ENCODE measurements around the gene MOG.

The MOG gene

DNA sequence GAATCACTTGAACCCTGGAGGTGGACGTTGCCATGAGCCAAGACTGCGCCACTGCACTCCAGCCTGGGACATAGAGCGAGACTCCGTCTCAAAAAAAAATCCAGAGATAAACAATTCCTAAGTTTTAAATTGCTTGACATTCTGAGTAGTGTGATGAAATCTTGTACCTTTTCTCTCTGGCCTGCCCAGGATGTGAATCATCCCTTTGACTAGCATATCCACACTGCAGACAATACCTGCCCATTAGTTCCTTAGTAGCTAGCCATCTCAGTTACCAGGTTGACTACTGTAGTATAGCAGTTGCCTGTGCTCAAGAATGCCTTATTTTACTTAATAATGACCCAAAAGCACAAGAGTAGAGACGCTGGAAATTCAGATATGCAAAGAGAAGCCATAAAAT lies 21.2 kb downstream of the MOG start:
- DNase-seq: no peak

DNA sequence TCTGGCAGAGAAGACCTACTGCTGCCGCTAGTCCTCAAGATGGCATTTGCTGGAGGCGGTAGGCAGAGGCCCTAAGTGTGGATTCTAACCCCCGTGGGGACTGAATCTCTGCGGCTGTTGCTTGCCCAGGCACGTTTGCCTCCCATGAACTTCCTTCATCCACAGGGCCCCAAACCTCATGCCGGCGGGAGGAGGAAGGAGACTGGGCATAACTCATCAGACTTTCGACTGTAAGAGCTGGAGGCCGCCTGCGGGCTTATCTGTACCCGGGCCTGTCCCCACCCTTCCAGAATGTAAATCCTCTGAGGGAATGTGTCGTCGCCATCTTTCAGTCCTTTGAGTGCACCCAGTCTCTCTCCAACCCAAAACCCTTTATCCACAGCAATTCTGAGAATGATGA lies 23.1 kb downstream of the MOG start:
- DNase-seq: no peak

DNA sequence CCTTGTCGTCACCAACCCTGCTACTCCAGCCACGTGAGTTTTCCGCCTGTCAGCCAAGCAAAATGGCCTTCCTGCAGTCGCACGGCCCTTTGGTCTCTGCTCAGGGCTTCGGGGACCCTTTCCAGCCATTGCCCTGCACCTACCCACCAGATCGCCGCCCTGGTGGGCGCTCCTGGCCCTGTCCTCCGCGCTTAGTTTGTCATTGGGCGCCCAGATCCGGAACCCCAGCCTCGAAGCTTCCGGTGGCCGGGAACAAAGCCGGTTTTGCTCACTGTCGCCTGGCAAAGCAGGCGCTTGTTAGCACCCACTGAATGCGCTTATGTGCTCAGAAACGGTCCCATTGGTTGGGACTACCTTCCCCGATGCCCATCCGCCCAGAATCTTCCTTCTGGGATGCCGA lies 23.5 kb downstream of the MOG start:
- DNase-seq: no peak

DNA sequence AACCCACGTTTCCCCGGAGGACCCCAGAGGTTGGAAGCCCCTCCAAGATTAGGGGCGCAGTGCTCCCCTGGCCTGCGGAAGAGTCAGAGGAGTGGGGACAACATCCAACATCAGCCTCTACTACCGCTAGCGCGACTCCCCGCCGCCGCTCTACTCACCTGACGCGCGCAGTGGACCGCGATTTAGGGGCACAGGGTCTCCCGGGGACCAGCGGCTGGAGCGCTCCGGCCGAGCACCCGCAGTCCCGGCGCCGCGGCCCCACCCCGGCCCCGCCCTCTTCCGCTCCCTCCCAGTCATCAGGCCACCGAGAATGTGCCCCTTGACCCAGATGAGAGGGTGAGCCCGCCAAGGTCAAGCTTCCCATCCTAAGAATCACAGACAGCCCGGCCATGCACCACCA lies 24.0 kb downstream of the MOG start, which contains the start of gene ZFP57:
Gene ZFP57 (minus strand): TSS at position 249 of the 400 bp plus-strand sequence. CDS start 4,149 bp downstream, outside the sequence.
- no peak for DNase-seq

DNA sequence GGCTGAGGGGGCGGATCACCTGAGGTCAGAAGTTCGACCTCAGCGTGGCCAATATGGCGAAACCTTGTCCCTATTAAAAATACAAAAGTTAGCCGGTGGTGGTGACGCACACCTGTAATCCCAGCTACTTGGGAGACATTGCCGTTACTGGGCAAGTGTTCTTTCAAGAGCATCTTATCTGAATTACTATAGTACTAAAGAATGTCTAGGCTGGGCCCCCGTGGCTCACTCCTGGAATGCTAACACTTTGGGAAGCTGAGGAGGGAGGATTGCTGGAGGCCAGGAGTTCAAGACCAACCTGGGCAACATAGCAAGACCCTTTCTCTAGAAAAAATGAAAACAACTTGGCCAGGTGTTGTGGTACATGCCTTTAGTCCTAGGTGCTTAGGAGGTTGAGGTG lies 24.9 kb downstream of the MOG start:
- no peak for DNase-seq

DNA sequence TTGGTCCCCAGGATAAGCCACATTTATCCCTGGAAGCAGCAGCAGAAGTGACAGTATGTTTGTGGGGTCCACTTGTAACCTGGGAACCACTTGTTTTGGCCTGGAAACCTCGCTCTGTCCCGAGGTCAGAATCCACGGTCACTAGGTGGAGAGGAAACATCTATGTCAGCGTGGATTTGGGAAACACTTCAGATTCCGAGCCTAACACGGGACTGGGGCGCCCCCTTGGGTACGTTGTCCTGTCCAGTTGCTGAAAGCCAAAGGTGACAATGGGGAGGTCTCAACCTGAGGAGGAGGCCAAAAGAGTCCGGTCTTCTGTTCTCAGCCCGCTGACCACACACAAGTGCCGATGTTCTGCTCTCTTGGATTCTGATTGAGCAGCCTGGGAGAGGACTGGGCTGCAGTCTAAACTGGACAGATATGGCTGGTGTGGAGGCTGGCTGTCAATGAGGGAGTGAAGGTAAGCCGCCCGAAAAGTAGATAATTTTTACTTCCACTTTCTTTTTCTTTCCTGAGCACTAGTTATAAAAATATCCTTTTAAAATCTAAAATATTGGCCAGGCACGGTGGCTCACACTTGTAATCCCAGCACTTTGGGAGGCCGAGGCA lies 28.9 kb downstream of the MOG start:
- DNase-seq: no peak

DNA sequence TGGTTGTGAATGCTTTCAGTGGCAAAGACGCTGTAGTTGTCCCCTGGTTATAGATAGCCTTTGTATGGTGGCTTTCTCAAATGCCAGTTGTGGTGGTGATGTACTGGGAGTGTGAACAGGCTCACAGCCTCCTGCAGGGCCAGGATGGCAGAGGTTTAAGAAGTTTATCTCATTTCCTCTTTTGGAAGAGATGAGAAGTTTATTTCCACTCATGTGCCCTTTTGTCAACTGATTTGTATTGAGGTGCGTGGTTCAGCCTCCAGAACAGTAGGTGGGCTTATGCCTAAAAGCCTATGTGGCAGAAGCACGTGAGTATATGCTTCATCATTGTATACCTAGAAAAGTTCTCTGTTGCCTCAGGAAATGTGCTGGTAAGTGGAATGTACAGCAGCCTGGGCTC lies 37.7 kb downstream of the MOG start:
- no peak for DNase-seq

DNA sequence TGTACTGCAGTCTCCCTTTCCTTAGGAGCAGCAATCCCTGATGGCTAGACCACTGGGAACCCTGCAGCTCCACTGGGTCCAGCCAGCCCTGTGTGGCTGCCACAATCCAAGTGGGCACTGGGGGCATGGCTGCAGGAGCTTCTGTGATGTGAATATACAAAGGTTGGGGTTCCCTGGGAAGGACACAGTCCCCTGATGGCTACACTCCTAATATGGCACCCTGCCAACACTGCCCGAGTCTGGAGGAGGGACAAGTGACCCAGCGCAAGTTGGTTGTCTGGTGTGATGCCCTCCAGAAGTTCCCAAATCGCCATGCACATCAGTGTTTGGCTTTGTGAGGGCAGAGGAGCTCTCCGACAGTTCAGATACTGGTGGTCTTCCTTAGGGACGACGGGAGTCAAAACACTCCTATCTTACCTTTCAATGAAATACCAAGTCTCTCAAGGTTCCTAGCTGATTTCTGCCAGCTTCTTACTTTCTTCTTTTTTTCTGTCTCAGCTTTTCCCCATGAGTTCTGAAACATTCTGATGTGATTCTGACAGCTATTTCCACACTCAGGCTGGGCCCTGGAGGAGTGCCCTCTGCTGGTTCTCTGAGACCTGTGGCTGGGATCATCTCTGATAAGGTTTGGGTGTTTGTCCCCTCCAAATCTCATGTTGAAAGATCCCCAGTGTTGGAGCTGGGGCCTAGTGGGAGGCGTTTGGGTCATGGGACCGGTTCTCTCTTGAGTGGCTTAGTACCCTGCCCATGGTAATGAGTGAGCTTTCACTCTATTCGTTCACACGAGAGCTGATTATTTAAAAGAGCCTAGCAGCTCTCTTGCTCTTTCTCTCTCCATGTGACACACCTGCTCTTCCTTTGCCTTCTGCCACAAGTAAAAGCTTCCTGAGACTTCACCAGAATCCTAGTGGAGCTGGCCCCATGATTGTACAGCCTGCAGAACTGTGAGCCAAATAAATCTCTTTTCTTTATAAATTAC lies 39.5 kb downstream of the MOG start:
- no peak for DNase-seq

DNA sequence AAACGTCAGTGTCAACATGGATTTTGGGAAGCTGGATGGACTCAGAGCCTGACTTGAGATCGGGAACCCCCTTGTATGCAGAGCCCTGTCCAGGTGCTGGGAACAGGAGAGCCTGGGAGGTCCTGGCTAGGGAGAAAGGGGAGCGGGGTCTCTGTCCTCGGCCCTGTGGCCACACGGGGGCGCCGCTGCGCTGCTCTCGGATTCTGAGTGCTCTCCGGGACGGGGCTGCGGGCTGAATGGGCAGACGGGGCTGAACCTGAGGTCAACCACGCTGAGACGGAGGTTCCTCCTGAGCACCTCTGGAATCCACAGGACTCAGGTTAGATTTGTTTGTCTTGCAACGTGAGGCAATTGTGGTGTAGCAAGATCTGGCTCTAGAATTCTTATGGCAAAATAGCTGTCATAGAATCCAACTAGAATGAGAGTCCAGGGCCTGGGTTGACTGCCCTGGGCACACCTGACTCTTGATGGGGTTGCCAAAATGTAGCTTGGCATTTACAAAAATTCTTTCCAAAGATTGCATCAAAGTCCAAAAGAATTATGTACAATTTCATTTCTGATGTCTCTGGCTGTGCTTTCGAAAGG lies 45.7 kb downstream of the MOG start:
- peak in 1 of 2 donors; percentile 16 for DNase-seq

DNA sequence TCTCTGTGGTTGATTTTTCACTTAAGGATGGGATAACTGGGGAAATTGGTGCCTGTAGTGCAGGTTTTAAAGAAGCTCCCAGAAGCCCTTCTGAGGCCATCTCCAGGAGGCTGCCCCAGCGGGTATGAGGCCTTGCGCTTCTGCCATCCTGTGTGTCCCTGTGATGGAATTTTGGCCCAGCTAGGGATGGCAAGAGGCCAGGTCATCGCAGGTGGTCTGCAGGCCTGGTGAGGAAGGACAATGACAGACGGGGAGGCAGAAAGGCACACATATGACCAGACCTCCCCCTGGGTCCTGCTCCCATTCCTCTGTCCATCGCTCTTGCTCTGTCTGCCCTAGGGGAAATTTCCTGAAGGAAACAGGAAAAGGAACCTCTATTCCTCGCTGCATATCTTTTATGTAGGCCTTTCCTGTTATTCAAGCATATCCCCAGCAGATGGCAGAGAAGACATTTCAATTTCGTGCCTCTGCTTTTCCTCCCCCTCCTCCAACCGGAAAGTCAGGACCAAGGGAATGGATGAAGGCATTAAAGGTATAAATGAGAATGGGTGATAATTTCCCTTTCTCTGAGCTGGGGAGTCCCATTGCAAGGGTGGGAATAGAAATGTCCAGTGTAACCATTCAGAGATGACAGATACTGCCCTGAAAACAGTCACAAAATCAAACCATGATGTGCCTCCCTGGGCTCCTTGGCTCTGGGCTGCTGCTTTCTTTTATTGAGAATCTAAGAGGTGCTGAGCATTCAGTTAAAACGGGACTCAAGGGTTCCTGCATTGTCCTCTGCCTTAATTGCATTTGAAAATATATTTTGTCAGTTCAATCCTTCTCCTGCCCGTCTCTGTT lies 48.7 kb downstream of the MOG start:
- DNase-seq: no peak

DNA sequence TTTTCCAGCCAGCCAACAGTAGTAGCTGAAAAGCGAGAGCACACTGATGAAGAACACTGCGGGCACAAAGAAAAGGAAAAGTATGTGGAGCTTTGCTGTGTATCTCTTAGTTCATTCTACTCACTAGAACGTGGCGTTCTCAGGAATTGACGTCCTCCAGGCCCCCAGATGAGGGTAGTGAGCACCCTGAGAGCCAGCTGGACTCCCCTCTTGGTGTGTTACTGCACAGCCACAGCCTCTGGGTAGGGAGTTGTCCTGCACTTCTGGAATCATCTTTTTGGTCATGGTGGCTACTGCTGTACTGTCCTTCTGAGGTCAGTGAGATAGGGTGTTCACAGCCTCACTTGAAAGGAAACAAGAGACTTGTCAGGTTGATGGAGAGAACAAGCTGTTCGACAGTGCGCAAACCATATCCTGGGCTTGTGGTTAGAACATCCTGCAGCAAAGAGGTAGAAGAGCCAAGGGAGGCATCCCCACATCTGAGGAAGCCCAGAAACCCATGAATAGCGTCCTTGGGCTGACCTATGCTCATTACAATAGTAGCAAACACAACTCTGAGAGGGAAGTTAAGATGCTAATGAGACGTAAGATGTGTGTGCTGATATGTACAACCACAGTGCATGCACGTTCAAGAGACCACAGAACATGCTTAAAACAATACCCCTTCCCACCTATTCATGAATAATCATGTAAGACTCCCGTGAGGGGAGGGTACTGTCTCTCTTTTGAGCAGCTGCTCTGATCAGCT lies 51.7 kb downstream of the MOG start:
- DNase-seq: no peak

DNA sequence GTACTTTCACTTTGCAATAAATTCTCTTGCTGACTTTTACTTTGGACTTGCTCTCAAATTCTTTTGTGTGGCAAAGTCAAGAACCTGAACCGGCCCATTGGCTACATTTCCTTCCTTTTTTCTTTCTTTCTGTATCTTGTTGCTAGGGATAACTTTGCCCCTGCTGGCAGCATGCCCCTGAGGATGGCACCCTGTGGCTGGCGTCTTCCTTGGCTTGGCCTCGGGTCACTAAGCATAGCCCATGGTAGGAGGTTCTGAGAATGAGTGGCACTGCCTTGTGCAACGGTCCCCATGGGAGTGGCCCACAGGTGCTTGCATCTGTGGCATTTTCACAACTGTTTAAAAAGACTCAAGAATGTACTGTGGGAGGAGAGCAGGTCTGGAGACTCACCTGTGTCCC lies 52.3 kb downstream of the MOG start:
- DNase-seq: no peak

DNA sequence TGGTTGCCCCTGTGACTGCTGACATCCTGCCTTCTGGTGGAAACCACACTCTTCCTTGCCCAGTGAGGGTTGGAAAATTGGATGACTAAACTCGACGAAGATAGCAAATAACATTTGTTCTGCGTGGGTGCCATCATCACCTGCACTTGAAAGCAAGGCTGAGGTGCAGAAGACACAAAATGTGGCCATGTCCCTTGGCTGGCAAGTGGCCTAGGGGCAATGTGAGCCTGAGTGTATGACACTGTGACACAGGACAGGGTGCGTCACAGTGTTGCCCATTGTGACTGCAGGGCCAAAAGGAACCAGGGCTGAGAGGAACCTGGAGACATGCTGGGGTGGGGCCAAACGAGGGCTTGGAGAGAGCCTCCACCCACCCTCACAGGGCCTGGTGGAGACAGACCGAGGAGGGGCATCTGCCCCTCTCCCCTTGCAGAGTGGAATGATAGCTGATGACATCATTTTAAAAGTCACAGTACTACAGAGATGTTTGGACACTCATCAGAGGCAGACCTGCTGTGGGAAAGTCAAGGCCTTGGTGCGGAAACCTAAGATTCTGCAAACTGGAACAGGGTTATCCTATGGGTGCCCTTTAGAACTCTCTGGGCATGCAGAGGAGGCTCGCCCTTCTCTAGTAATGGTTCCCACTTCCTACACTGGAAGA lies 53.5 kb downstream of the MOG start:
- no peak for DNase-seq

DNA sequence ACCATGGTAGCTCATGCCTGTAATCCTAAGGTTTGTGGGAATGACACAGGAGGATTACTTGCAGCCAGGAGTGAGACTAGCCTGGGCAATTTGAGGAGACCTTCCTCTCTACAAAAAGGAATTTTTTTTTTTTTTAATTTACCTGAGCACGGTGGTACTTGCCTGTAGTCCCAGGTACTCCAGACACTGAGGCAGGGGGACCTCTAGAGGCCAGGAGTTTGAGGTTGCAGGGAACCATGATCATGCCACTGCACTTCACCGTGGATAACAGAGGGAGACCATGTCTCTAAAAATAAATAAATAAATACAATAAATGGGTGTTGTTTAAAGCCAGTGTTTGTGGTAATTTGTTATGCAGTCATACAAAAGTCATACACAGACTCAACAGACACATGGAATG lies 64.0 kb downstream of the MOG start:
- no peak for DNase-seq
